Neural progenitor cell (in vitro differentiated cells): ENCODE measurements around the gene MEIS1. TPM values are rescaled to one million over a fixed set of nuclear protein-coding genes. Genes with fewer than 3 reads are reported as not detected.

ENCODE experiments used
- DNase-seq: peaks from one replicate; pipeline ENCODE4 v3.0.0-alpha.2; 2016; ENCODE audit warnings: low spot score
- H2AFZ ChIP-seq: fragments of 200-600 bp; sonication (generic); replicated peaks from 2 replicates; pipeline ENCODE4 v1.6.1; 2016; ENCODE audit warnings: antibody characterized with exemption
- H3F3A ChIP-seq: fragments of 200-600 bp; sonication (generic); 2 replicates; pipeline ENCODE4 v1.6.1; 2016; ENCODE audit warnings: antibody characterized with exemption, low read depth
- H3K27ac ChIP-seq: fragments of 200-600 bp; sonication (generic); 2 replicates; pipeline ENCODE4 v1.5.1; 2016; ENCODE audit warnings: mild to moderate bottlenecking
- H3K27me3 ChIP-seq: fragments of 200-600 bp; sonication (generic); 2 replicates; pipeline ENCODE4 v1.6.1; 2016; ENCODE audit warnings: mild to moderate bottlenecking, moderate library complexity
- H3K36me3 ChIP-seq: fragments of 200-600 bp; sonication (generic); 2 replicates; pipeline ENCODE4 v1.5.1; 2016
- H3K4me1 ChIP-seq: fragments of 200-600 bp; sonication (generic); 2 replicates; pipeline ENCODE4 v1.6.1; 2016; ENCODE audit warnings: mixed run types
- H3K4me2 ChIP-seq: fragments of 200-600 bp; sonication (generic); 2 replicates; pipeline ENCODE4 v1.6.1; 2016
- H3K4me3 ChIP-seq: fragments of 200-600 bp; sonication (generic); 2 replicates; pipeline ENCODE4 v1.5.1; 2016
- H3K79me2 ChIP-seq: fragments of 200-600 bp; sonication (generic); 2 replicates; pipeline ENCODE4 v1.6.1; 2016; ENCODE audit warnings: low read depth
- H3K9ac ChIP-seq: fragments of 200-600 bp; sonication (generic); 2 replicates; pipeline ENCODE4 v1.6.1; 2016
- H3K9me3 ChIP-seq: fragments of 200-600 bp; sonication (generic); 2 replicates; pipeline ENCODE4 v1.5.1; 2016; ENCODE audit warnings: low read depth
- H4K20me1 ChIP-seq: fragments of 200-600 bp; sonication (generic); 2 replicates; pipeline ENCODE4 v1.6.1; 2016; ENCODE audit warnings: low read depth
- H3K27ac Mint-ChIP-seq: 3 replicates; pipeline ENCODE4 v1.8.0; 2021; ENCODE audit warnings: mixed read lengths
- H3K27me3 Mint-ChIP-seq: 2 replicates; pipeline ENCODE4 v1.8.0; 2022; ENCODE audit warnings: low read depth, mild to moderate bottlenecking, inconsistent platforms, moderate library complexity, mixed read lengths; ENCODE audit not compliant: insufficient read depth
- H3K36me3 Mint-ChIP-seq: 3 replicates; pipeline ENCODE4 v1.8.0; 2021; ENCODE audit warnings: mixed read lengths
- H3K4me1 Mint-ChIP-seq: 3 replicates; pipeline ENCODE4 v1.8.0; 2021; ENCODE audit warnings: mixed read lengths
- H3K4me3 Mint-ChIP-seq: 3 replicates; pipeline ENCODE4 v1.8.0; 2021; ENCODE audit warnings: mild to moderate bottlenecking, moderate library complexity, mixed read lengths
- H3K9me3 Mint-ChIP-seq: 3 replicates; pipeline ENCODE4 v1.8.0; 2020; ENCODE audit warnings: mixed read lengths
- EZH2 ChIP-seq: fragments of 200-600 bp; sonication (generic); IDR thresholded peaks from 2 replicates; pipeline ENCODE4 v1.6.1; 2017; ENCODE audit warnings: antibody characterized with exemption, mild to moderate bottlenecking, moderate library complexity
- EZH2phosphoT487 ChIP-seq: fragments of 200-600 bp; sonication (generic); IDR thresholded peaks from 2 replicates; pipeline ENCODE4 v1.6.1; 2017; ENCODE audit warnings: antibody characterized with exemption
- total RNA-seq: library from RNA; depleted of rRNA; stranded (reverse); fragments of >200 nt; gene quantifications from 2 replicates; pipeline ENCODE4 v1.2.3, GENCODE V29; 2015; ENCODE audit warnings: low replicate concordance
- TF ChIP-seq, protein P1 (sequence below): fragments of 200-600 bp; sonication (generic); IDR thresholded peaks from 2 replicates; pipeline ENCODE4 v1.5.1; 2017; ENCODE audit warnings: antibody characterized with exemption, mild to moderate bottlenecking

The MEIS1 gene
- total RNA-seq, 1 donor from 2014 or later, result 14.7 TPM

GRCh38 chr2:66501267-66501666 is 66.3 kb downstream of the MEIS1 start:
- Histone ChIP-seq H4K20me1 (no peaks in the 10 kb centered on the region), H3K79me2 (no peaks in the 10 kb centered on the region), H2AFZ (no peak overlapping the region), H3K27me3 (peaks cover 9% of the 10 kb centered on the region), H3K27ac (no peak overlapping the region), H3F3A (peaks cover 19% of the 10 kb centered on the region), H3K9me3 (no peaks in the 10 kb centered on the region), H3K4me3 (no peak overlapping the region), H3K36me3 (no peaks in the 10 kb centered on the region), H3K4me2 (no peak overlapping the region), H3K9ac (no peak overlapping the region), H3K4me1 (peaks cover 37% of the 10 kb centered on the region)
- H3K4me3 Mint-ChIP-seq, result no peak overlapping the region
- H3K9me3 Mint-ChIP-seq, result no peaks in the 10 kb centered on the region
- peaks cover 51% of the 10 kb centered on the region for H3K4me1 Mint-ChIP-seq
- no peak for DNase-seq
- H3K27me3 Mint-ChIP-seq, result peaks cover 4% of the 10 kb centered on the region
- no peak overlapping the region for H3K27ac Mint-ChIP-seq
- TF ChIP-seq, protein P1, sequence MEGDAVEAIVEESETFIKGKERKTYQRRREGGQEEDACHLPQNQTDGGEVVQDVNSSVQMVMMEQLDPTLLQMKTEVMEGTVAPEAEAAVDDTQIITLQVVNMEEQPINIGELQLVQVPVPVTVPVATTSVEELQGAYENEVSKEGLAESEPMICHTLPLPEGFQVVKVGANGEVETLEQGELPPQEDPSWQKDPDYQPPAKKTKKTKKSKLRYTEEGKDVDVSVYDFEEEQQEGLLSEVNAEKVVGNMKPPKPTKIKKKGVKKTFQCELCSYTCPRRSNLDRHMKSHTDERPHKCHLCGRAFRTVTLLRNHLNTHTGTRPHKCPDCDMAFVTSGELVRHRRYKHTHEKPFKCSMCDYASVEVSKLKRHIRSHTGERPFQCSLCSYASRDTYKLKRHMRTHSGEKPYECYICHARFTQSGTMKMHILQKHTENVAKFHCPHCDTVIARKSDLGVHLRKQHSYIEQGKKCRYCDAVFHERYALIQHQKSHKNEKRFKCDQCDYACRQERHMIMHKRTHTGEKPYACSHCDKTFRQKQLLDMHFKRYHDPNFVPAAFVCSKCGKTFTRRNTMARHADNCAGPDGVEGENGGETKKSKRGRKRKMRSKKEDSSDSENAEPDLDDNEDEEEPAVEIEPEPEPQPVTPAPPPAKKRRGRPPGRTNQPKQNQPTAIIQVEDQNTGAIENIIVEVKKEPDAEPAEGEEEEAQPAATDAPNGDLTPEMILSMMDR, result no peak
- TF ChIP-seq EZH2 (no peak), EZH2phosphoT487 (no peak)
- H3K36me3 Mint-ChIP-seq, result peaks cover 4% of the 10 kb centered on the region

DNA sequence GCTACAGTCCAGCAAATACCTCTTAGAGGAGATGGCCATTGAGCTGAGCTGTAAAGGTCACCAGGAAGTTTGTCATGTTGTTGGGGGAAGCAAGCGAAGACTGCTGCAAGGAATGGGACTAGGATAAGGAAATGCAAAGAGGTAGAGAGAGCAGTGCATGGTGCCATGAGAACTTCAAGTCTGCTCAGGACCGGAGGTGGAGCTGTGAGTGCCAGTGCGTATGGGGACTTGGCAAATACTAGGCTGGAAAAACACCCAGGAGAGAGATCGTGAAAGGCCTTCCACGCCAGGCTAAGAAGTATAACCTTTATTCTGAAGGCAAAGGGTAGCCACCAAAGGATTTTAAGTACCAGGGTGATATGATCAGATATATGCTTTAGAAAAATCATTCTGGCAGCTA is 71.3 kb downstream of the MEIS1 start:
- H3K27ac ChIP-seq, result no peak overlapping the region
- no peak overlapping the region for H2AFZ ChIP-seq
- Mint-ChIP-seq H3K9me3 (no peaks in the 10 kb centered on the region), H3K4me3 (no peak overlapping the region), H3K36me3 (peaks cover 1% of the 10 kb centered on the region), H3K27ac (peak overlapping the region; percentile 28), H3K27me3 (no peaks in the 10 kb centered on the region), H3K4me1 (peaks cover 66% of the 10 kb centered on the region)
- H3F3A ChIP-seq, result peaks cover 22% of the 10 kb centered on the region
- no peaks in the 10 kb centered on the region for H3K36me3 ChIP-seq
- no peaks in the 10 kb centered on the region for H3K79me2 ChIP-seq
- no peak overlapping the region for H3K9ac ChIP-seq
- H3K9me3 ChIP-seq, result no peaks in the 10 kb centered on the region
- peaks cover 45% of the 10 kb centered on the region for H3K4me1 ChIP-seq
- no peak overlapping the region for H3K4me3 ChIP-seq
- no peak overlapping the region for H3K4me2 ChIP-seq
- H4K20me1 ChIP-seq, result peaks cover 22% of the 10 kb centered on the region
- no peak for DNase-seq
- H3K27me3 ChIP-seq, result peaks cover 34% of the 10 kb centered on the region
- TF ChIP-seq EZH2phosphoT487, result no peak
- no peak for TF ChIP-seq EZH2
- TF ChIP-seq, protein P1, result no peak

DNA sequence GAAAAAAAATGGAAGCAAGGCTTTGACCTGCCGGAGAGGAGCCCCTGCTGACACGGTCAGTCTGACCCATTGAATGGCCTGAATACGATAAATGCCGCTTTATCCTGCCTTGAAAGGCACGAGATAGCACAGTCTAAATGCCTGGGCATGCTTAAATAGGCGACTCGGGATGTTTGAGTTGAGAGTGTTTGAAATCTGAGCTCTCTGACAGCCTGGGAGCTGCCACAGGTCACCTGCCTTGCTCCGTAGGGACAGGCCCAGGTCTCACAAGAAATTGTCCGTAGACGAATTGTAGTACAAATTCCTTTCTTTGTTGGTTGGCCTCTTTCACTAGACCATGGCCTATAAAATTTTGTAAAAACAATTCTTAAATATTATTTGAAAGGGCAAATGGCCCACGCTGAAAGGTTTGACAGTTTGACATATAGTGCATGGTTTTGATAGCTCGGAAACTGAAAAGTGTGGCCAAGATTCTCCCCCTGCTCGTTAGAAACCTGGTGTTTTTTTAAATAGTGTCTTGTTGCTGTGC is 72.8 kb downstream of the MEIS1 start:
- H3K4me1 ChIP-seq, result peaks cover 45% of the 10 kb centered on the region

More for the DNA sequence above, 72.8 kb downstream of the MEIS1 start:
- peaks cover 34% of the 10 kb centered on the region for H3K27me3 ChIP-seq
- H3K36me3 ChIP-seq, result no peaks in the 10 kb centered on the region
- Mint-ChIP-seq H3K27ac (peak overlapping the region; percentile 74), H3K9me3 (no peaks in the 10 kb centered on the region), H3K4me3 (peak overlapping the region; percentile 54), H3K27me3 (no peaks in the 10 kb centered on the region), H3K4me1 (peaks cover 72% of the 10 kb centered on the region), H3K36me3 (peaks cover 1% of the 10 kb centered on the region)
- H2AFZ ChIP-seq, result no peak overlapping the region
- no peaks in the 10 kb centered on the region for H3K9me3 ChIP-seq
- H3K4me3 ChIP-seq, result peak overlapping the region; percentile 20
- DNase-seq, result peak; percentile 94
- peaks cover 22% of the 10 kb centered on the region for H3F3A ChIP-seq
- H3K4me2 ChIP-seq, result peak overlapping the region; percentile 60
- no peaks in the 10 kb centered on the region for H3K79me2 ChIP-seq
- H4K20me1 ChIP-seq, result peaks cover 22% of the 10 kb centered on the region
- TF ChIP-seq, protein P1, result no peak
- no peak for TF ChIP-seq EZH2phosphoT487
- no peak for TF ChIP-seq EZH2
- H3K27ac ChIP-seq, result no peak overlapping the region
- H3K9ac ChIP-seq, result no peak overlapping the region
